ENCODE results near the gene SNORC.

- no peak for TF ChIP-seq CTCF (IDR thresholded peaks at IDR 0.05)
- TF ChIP-seq POLR2A (IDR thresholded peaks at IDR 0.05), result no peak
Measured at GRCh38 chr2:232927793-232928550, 57.9 kb downstream of the SNORC start.
